GM06990 (cell line): ENCODE data around the gene RIMBP2.

Source experiments
- DNase-seq: peaks from one replicate; pipeline ENCODE4 v3.0.0-alpha.2; 2011; ENCODE audit not compliant: insufficient read length; ENCODE audit errors: extremely low read depth
- H3K27me3 ChIP-seq: replicated peaks from 2 replicates; pipeline ENCODE4 v1.6.0; 2011; ENCODE audit warnings: low read length; ENCODE audit not compliant: control insufficient read depth, insufficient read depth
- H3K36me3 ChIP-seq: 2 replicates; pipeline ENCODE4 v1.5.1; 2011; ENCODE audit warnings: low read length; ENCODE audit not compliant: control insufficient read depth, insufficient read depth
- H3K4me3 ChIP-seq: replicated peaks from 2 replicates; pipeline ENCODE4 v1.5.1; 2011; ENCODE audit warnings: low read depth, mild to moderate bottlenecking, control low read depth, low read length
- TF ChIP-seq, protein P1 (sequence below): IDR thresholded peaks from 2 replicates; pipeline ENCODE4 v1.5.1; 2011; ENCODE audit warnings: low read length, control low read depth, mild to moderate bottlenecking, inconsistent platforms; ENCODE audit not compliant: insufficient read depth, poor library complexity, severe bottlenecking

Gene RIMBP2

DNA sequence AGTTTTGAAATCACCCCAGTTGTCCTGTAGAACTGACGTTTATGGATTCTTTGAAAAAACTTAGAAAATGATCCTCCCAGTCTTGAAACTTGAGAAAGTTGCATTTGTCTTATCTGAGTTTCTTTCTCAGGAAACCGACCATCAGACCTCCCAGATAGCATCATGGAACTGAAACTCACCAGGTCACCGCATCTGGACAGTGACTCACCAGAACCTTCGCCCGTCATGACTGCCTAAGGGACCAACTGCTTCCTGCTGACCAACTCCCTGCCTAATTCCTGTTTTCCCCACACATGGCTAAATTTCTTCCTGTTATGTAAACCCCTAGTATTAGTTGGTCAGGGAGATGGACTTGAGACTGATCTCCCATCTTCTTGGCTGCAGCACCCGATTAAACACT lies 175.7 kb downstream of the RIMBP2 start:
- H3K36me3 ChIP-seq, result no peaks in the 10 kb centered on the region
- DNase-seq, result no peak
- H3K4me3 ChIP-seq, result no peak overlapping the region
- TF ChIP-seq, protein P1, sequence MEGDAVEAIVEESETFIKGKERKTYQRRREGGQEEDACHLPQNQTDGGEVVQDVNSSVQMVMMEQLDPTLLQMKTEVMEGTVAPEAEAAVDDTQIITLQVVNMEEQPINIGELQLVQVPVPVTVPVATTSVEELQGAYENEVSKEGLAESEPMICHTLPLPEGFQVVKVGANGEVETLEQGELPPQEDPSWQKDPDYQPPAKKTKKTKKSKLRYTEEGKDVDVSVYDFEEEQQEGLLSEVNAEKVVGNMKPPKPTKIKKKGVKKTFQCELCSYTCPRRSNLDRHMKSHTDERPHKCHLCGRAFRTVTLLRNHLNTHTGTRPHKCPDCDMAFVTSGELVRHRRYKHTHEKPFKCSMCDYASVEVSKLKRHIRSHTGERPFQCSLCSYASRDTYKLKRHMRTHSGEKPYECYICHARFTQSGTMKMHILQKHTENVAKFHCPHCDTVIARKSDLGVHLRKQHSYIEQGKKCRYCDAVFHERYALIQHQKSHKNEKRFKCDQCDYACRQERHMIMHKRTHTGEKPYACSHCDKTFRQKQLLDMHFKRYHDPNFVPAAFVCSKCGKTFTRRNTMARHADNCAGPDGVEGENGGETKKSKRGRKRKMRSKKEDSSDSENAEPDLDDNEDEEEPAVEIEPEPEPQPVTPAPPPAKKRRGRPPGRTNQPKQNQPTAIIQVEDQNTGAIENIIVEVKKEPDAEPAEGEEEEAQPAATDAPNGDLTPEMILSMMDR, result no peak
- H3K27me3 ChIP-seq, result no peaks in the 10 kb centered on the region

DNA sequence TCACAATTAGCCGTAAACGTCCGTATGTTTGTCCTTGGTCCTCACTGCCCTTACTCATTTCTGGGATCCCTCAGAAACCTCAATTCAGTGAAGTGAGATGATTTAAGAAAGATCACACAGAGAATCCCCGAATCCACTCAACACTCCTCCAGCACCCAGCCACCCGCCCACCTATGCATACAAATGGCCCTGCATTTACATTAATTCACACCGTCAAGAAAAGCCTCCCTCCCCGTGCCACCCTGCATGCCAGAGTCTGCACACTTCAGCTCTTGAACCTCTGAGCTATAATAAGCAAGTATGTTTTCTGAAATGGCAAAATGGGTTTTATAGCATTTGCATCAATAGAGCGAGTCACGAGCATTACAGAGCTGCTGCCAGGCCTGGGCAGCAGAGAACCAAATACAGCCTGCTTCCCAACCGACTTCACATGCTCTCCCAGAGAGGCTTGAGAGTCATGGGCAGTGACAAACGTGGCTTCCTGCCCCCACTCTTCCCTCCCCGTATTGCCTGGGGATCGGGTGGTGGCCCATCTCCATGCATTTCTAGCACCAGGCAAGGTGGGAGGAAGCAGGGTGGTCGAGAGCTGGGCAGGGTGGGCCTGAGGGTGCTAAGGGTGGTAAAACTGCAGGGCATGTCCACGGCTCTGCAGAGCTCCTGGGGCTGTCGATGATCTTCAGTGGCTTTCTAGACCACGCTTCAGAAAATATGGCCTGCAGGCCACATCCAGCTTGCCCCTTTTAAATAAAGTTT lies 177.6 kb downstream of the RIMBP2 start:
- DNase-seq, result no peak
- no peaks in the 10 kb centered on the region for H3K27me3 ChIP-seq
- no peak overlapping the region for H3K4me3 ChIP-seq
- TF ChIP-seq, protein P1, result no peak
- no peaks in the 10 kb centered on the region for H3K36me3 ChIP-seq

DNA sequence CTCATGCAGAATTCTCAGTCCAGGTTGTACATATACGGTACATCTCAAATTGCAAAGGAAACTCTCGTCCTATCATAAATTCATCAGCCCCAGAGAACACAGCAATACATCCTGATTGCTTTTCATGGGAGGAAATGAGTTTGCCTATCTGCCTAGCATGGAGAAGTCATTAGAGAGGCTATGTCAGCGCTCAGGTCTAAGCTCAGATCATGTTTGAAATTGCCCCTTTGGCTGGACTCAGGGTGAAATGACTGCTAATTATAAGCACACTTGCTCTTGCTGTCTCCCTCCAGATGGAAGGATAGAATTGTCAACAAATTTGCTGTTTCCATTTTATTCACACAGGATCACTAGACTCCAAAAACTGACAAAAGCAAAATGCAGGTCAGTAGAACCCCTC lies 178.4 kb downstream of the RIMBP2 start:
- Histone ChIP-seq H3K36me3 (no peaks in the 10 kb centered on the region), H3K27me3 (no peaks in the 10 kb centered on the region), H3K4me3 (no peak overlapping the region)
- TF ChIP-seq, protein P1, result no peak
- DNase-seq, result no peak

DNA sequence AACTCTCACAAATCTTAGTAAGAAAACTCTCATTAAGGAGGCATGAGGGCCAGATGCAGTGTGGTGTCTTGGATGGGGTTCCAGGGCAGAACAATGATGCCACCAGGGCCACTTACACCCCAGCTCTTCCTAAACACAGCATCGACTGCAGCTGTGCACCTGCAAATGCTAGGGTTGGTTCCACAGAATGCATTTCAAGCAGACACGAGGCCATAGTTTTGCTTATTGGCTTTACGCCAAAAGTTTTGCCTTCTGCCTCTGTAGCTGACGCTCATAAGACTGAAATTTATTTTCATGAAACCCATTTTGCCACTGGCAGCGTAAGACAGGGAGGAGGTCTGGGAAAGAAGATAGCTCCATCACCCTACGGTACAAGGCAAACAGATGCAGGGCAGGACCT lies 179.0 kb downstream of the RIMBP2 start:
- Histone ChIP-seq H3K36me3 (no peaks in the 10 kb centered on the region), H3K27me3 (no peaks in the 10 kb centered on the region), H3K4me3 (no peak overlapping the region)
- TF ChIP-seq, protein P1, result no peak
- no peak for DNase-seq

DNA sequence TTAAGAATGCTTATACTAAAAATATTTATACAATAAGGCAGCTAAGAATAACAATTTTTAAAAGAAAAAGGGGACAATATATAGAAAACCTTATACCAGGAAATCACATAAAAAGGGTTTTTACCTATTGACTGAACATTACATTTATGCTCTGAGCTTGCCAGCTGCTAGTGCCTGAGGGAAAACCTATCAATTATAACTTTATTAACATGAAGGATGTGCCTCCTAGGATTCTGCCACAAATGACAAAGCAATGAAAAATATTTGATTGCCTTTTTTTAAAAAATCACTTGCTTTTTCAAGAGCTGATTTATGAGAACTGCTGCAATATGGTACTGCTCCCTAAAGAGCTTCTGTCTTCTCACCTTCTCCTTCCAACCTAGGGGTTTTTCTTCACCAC lies 185.7 kb downstream of the RIMBP2 start:
- no peaks in the 10 kb centered on the region for H3K27me3 ChIP-seq
- TF ChIP-seq, protein P1, result no peak

DNA sequence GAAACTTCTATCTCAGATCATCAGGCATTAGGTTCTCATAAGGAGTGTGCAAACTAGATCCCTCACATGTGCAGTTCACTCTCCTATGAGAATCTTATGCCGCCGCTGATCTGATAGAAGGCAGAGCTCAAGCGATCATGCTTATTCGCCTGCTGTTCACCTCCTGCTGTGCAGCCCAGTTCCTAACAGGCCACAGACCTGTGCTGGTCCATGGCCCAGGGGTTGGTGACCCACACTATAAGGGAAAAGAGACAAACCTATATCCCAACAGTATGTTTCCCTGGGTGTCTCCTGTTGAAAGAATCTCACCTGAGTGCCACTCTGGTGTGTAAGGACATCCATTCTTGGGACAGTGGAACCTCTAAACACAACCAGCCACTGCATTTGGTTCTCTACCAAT lies 186.3 kb downstream of the RIMBP2 start:
- DNase-seq, result no peak
- Histone ChIP-seq H3K4me3 (no peak overlapping the region), H3K27me3 (no peaks in the 10 kb centered on the region), H3K36me3 (no peaks in the 10 kb centered on the region)
- TF ChIP-seq, protein P1, result no peak

More for the DNA sequence above, 185.7 kb downstream of the RIMBP2 start:
- Histone ChIP-seq H3K4me3 (no peak overlapping the region), H3K36me3 (no peaks in the 10 kb centered on the region)
- DNase-seq, result no peak
